ENCODE data around the gene RYK. TPM values are rescaled to one million over a fixed set of nuclear protein-coding genes. Genes with fewer than 3 reads are reported as not detected.

The RYK gene
- polyA plus RNA-seq, 1 donor (not counting 4 experiments of a cell fraction or from before 2014, with no cell fraction given): 82.1 TPM

GRCh38 chr3:134153761-134154160, 96.9 kb downstream of the RYK start:
- FAIRE-seq (no peak), DNase-seq (ENCODE audit: low read depth, low spot score) (no peak)
- H3K9me1 ChIP-seq (ENCODE audit: control insufficient read depth, extremely low read depth, insufficient read depth, low read length): no peaks in the 10 kb centered on the region
- H3K9me3 ChIP-seq (ENCODE audit: control insufficient read depth, low read depth, low read length): no peaks in the 10 kb centered on the region
- peaks cover 24 to 38% of the 10 kb centered on the region in 2 experiments for H3K36me3 ChIP-seq (ENCODE audit: control insufficient read depth in 2 of 2, extremely low read depth in 1 of 2, insufficient read depth in 2 of 2, low read length in 2 of 2)
- H3K79me2 ChIP-seq (ENCODE audit: control insufficient read depth, insufficient read depth, low read length): no peaks in the 10 kb centered on the region
- no peak overlapping the region for H3K27ac ChIP-seq (ENCODE audit: control insufficient read depth, insufficient read depth, low read length)
- no peak overlapping the region for H3K4me3 ChIP-seq (ENCODE audit: control insufficient read depth in 2 of 3, extremely low read depth in 1 of 3, insufficient read depth in 2 of 3, low read depth in 1 of 3, low read length in 3 of 3)
- no peak overlapping the region for H3K9ac ChIP-seq (ENCODE audit: control insufficient read depth, extremely low read depth, insufficient read depth, low read length)
- no peak overlapping the region for H2AFZ ChIP-seq (ENCODE audit: control insufficient read depth, low read length)
- H3K27me3 ChIP-seq (ENCODE audit: control insufficient read depth, extremely low read depth, insufficient read depth, low read length): no peaks in the 10 kb centered on the region
- TF ChIP-seq CTCF (optimal IDR thresholded peaks at IDR 0.05 in 1 of 3, IDR thresholded peaks at IDR 0.05 in 1 of 3, conservative IDR thresholded peaks at IDR 0.05 in 1 of 3; ENCODE audit: extremely low read depth in 1 of 3, insufficient read depth in 2 of 3, low read length in 3 of 3): no peak
- no peak for TF ChIP-seq EZH2 (IDR thresholded peaks at IDR 0.05; ENCODE audit: low read length)
- no peaks in the 10 kb centered on the region for H3K4me1 ChIP-seq (ENCODE audit: control insufficient read depth, extremely low read depth, insufficient read depth, low read length)
- dilution Hi-C loops (cut with MboI; ENCODE audit: extremely low pct_ligation_motif_present, low sequenced_read_pairs): no loop called here
- no peak overlapping the region for H3K4me2 ChIP-seq (ENCODE audit: control insufficient read depth, extremely low read depth, insufficient read depth, low read depth, low read length)
- no peaks in the 10 kb centered on the region for H4K20me1 ChIP-seq (ENCODE audit: control insufficient read depth, extremely low read depth, insufficient read depth, low read length)

GRCh38 chr3:134150476-134150875, 100.2 kb downstream of the RYK start:
- TF ChIP-seq CTCF (optimal IDR thresholded peaks at IDR 0.05 in 1 of 3, IDR thresholded peaks at IDR 0.05 in 1 of 3, conservative IDR thresholded peaks at IDR 0.05 in 1 of 3; ENCODE audit: extremely low read depth in 1 of 3, insufficient read depth in 2 of 3, low read length in 3 of 3) (no peak), EZH2 (IDR thresholded peaks at IDR 0.05; ENCODE audit: low read length) (no peak)
- H3K9me3 ChIP-seq (ENCODE audit: control insufficient read depth, low read depth, low read length): no peaks in the 10 kb centered on the region
- H3K4me1 ChIP-seq (ENCODE audit: control insufficient read depth, extremely low read depth, insufficient read depth, low read length): no peaks in the 10 kb centered on the region
- no peaks in the 10 kb centered on the region for H4K20me1 ChIP-seq (ENCODE audit: control insufficient read depth, extremely low read depth, insufficient read depth, low read length)
- H3K4me2 ChIP-seq (ENCODE audit: control insufficient read depth, extremely low read depth, insufficient read depth, low read depth, low read length): no peak overlapping the region
- H3K9ac ChIP-seq (ENCODE audit: control insufficient read depth, extremely low read depth, insufficient read depth, low read length): no peak overlapping the region
- no peak for DNase-seq (ENCODE audit: low read depth, low spot score)
- peaks cover 18 to 21% of the 10 kb centered on the region in 2 experiments for H3K36me3 ChIP-seq (ENCODE audit: control insufficient read depth in 2 of 2, extremely low read depth in 1 of 2, insufficient read depth in 2 of 2, low read length in 2 of 2)
- H2AFZ ChIP-seq (ENCODE audit: control insufficient read depth, low read length): no peak overlapping the region
- no peak for FAIRE-seq
- no peaks in the 10 kb centered on the region for H3K27me3 ChIP-seq (ENCODE audit: control insufficient read depth, extremely low read depth, insufficient read depth, low read length)
- H3K9me1 ChIP-seq (ENCODE audit: control insufficient read depth, extremely low read depth, insufficient read depth, low read length): no peaks in the 10 kb centered on the region
- dilution Hi-C loops (cut with MboI; ENCODE audit: extremely low pct_ligation_motif_present, low sequenced_read_pairs): no loop called here
- no peaks in the 10 kb centered on the region for H3K79me2 ChIP-seq (ENCODE audit: control insufficient read depth, insufficient read depth, low read length)
- no peak overlapping the region for H3K27ac ChIP-seq (ENCODE audit: control insufficient read depth, insufficient read depth, low read length)
- no peak overlapping the region for H3K4me3 ChIP-seq (ENCODE audit: control insufficient read depth in 2 of 3, extremely low read depth in 1 of 3, insufficient read depth in 2 of 3, low read depth in 1 of 3, low read length in 3 of 3)
